Measurements from ENCODE around the gene DNAJB1. TPM values are rescaled to one million over a fixed set of nuclear protein-coding genes. Genes with fewer than 3 reads are reported as not detected.

The DNAJB1 gene
- total and polyA plus RNA-seq, 4 donors = 34.8 to 95.8 (median 51.2) TPM

GRCh38 chr19:14517446-14517839, 754 bp downstream of the DNAJB1 start:
- Histone ChIP-seq H3K4me1 (ENCODE audit: control insufficient read depth in 1 of 2, insufficient read depth in 2 of 2, low read length in 2 of 2) (no peaks in the 10 kb centered on the region), H3K4me3 (ENCODE audit: low read length in 2 of 2) (peak overlapping the region; percentile 89 to 97), H3K27ac (ENCODE audit: low read depth in 1 of 2, low read length in 2 of 2) (peak overlapping the region; percentile 69 to 87), H3K36me3 (ENCODE audit: control insufficient read depth in 1 of 2, insufficient read depth in 2 of 2, low read length in 1 of 2) (peaks cover 0 to 5% of the 10 kb centered on the region in 2 donors), H3K9me3 (ENCODE audit: control insufficient read depth, low read length) (no peaks in the 10 kb centered on the region), H3K27me3 (ENCODE audit: control insufficient read depth in 1 of 2, insufficient read depth in 2 of 2, low read length in 1 of 2) (no peaks in the 10 kb centered on the region)
- ATAC-seq (ENCODE audit: low FRiP score) (no peak), DNase-seq (peak; percentile 66 to 85)
- intact Hi-C loops (cut with DNase I) = no loop called here
- 0% methylated on average over 31 to 32 of the region's 32 CpGs for WGBS, 2 donors

GRCh38 chr19:14516746-14517438, 1.3 kb downstream of the DNAJB1 start:
- Histone ChIP-seq H3K27ac (ENCODE audit: low read depth in 1 of 2, low read length in 2 of 2) (no peak overlapping the region), H3K36me3 (ENCODE audit: control insufficient read depth in 1 of 2, insufficient read depth in 2 of 2, low read length in 1 of 2) (peaks cover 0 to 5% of the 10 kb centered on the region in 2 donors), H3K9me3 (ENCODE audit: control insufficient read depth, low read length) (no peaks in the 10 kb centered on the region), H3K4me1 (ENCODE audit: control insufficient read depth in 1 of 2, insufficient read depth in 2 of 2, low read length in 2 of 2) (no peaks in the 10 kb centered on the region), H3K27me3 (ENCODE audit: control insufficient read depth in 1 of 2, insufficient read depth in 2 of 2, low read length in 1 of 2) (no peaks in the 10 kb centered on the region), H3K4me3 (ENCODE audit: low read length in 2 of 2) (peak overlapping the region; percentile 89 to 97)
- DNase-seq (no peak), ATAC-seq (ENCODE audit: low FRiP score) (no peak)
- intact Hi-C loops (cut with DNase I) = no loop called here
- 25 to 29% methylated on average over 22 of the region's 22 CpGs for WGBS, 2 donors

- H3K9me3 ChIP-seq (ENCODE audit: control insufficient read depth, low read length) = no peaks in the 10 kb centered on the region
- no peak for DNase-seq
- no peak for ATAC-seq (ENCODE audit: low FRiP score)
- no peaks in the 10 kb centered on the region for H3K4me1 ChIP-seq (ENCODE audit: control insufficient read depth in 1 of 2, insufficient read depth in 2 of 2, low read length in 2 of 2)
- no peak overlapping the region for H3K27ac ChIP-seq (ENCODE audit: low read depth in 1 of 2, low read length in 2 of 2)
- intact Hi-C loops (cut with DNase I) = no loop called here
- no peak overlapping the region for H3K4me3 ChIP-seq (ENCODE audit: low read length in 2 of 2)
- H3K27me3 ChIP-seq (ENCODE audit: control insufficient read depth in 1 of 2, insufficient read depth in 2 of 2, low read length in 1 of 2) = no peaks in the 10 kb centered on the region
- H3K36me3 ChIP-seq (ENCODE audit: control insufficient read depth in 1 of 2, insufficient read depth in 2 of 2, low read length in 1 of 2) = peaks cover 0 to 5% of the 10 kb centered on the region in 2 donors
- WGBS, 2 donors = 66 to 75% methylated on average over 15 of the region's 15 CpGs
Measured at GRCh38 chr19:14516048-14516534, 2.1 kb downstream of the DNAJB1 start.

GRCh38 chr19:14515501-14516047, 2.6 kb downstream of the DNAJB1 start:
- Histone ChIP-seq H3K27ac (ENCODE audit: low read depth in 1 of 2, low read length in 2 of 2) (no peak overlapping the region), H3K4me1 (ENCODE audit: control insufficient read depth in 1 of 2, insufficient read depth in 2 of 2, low read length in 2 of 2) (no peaks in the 10 kb centered on the region), H3K4me3 (ENCODE audit: low read length in 2 of 2) (no peak overlapping the region), H3K9me3 (ENCODE audit: control insufficient read depth, low read length) (no peaks in the 10 kb centered on the region), H3K36me3 (ENCODE audit: control insufficient read depth in 1 of 2, insufficient read depth in 2 of 2, low read length in 1 of 2) (peaks cover 0 to 5% of the 10 kb centered on the region in 2 donors), H3K27me3 (ENCODE audit: control insufficient read depth in 1 of 2, insufficient read depth in 2 of 2, low read length in 1 of 2) (no peaks in the 10 kb centered on the region)
- intact Hi-C loops (cut with DNase I) = no loop called here
- WGBS, 2 donors = 60 to 66% methylated on average over 8 of the region's 8 CpGs
- ATAC-seq (ENCODE audit: low FRiP score) (no peak), DNase-seq (no peak)

- 73 to 76% methylated on average over 8 of the region's 8 CpGs for WGBS, 2 donors
- Histone ChIP-seq H3K27ac (ENCODE audit: low read depth in 1 of 2, low read length in 2 of 2) (no peak overlapping the region), H3K4me3 (ENCODE audit: low read length in 2 of 2) (no peak overlapping the region), H3K4me1 (ENCODE audit: control insufficient read depth in 1 of 2, insufficient read depth in 2 of 2, low read length in 2 of 2) (no peaks in the 10 kb centered on the region), H3K36me3 (ENCODE audit: control insufficient read depth in 1 of 2, insufficient read depth in 2 of 2, low read length in 1 of 2) (peaks cover 0 to 5% of the 10 kb centered on the region in 2 donors), H3K9me3 (ENCODE audit: control insufficient read depth, low read length) (no peaks in the 10 kb centered on the region), H3K27me3 (ENCODE audit: control insufficient read depth in 1 of 2, insufficient read depth in 2 of 2, low read length in 1 of 2) (no peaks in the 10 kb centered on the region)
- DNase-seq (no peak), ATAC-seq (ENCODE audit: low FRiP score) (no peak)
- intact Hi-C loops (cut with DNase I) = no loop called here
Measured at GRCh38 chr19:14514215-14514863, 3.9 kb downstream of the DNAJB1 start.

- H3K36me3 ChIP-seq (ENCODE audit: control insufficient read depth in 1 of 2, insufficient read depth in 2 of 2, low read length in 1 of 2) = peaks cover 0 to 5% of the 10 kb centered on the region in 2 donors
- intact Hi-C loops (cut with DNase I) = no loop called here
- no peak overlapping the region for H3K4me3 ChIP-seq (ENCODE audit: low read length in 2 of 2)
- no peak overlapping the region for H3K27ac ChIP-seq (ENCODE audit: low read depth in 1 of 2, low read length in 2 of 2)
- DNase-seq (no peak), ATAC-seq (ENCODE audit: low FRiP score) (no peak)
- no peaks in the 10 kb centered on the region for H3K9me3 ChIP-seq (ENCODE audit: control insufficient read depth, low read length)
- 87 to 88% methylated on average over 14 of the region's 14 CpGs for WGBS, 2 donors
- no peaks in the 10 kb centered on the region for H3K27me3 ChIP-seq (ENCODE audit: control insufficient read depth in 1 of 2, insufficient read depth in 2 of 2, low read length in 1 of 2)
- H3K4me1 ChIP-seq (ENCODE audit: control insufficient read depth in 1 of 2, insufficient read depth in 2 of 2, low read length in 2 of 2) = no peaks in the 10 kb centered on the region
Measured at GRCh38 chr19:14512406-14512961, 5.7 kb downstream of the DNAJB1 start.

GRCh38 chr19:14511229-14511593, 7.0 kb downstream of the DNAJB1 start:
- Histone ChIP-seq H3K4me1 (ENCODE audit: control insufficient read depth in 1 of 2, insufficient read depth in 2 of 2, low read length in 2 of 2) (no peaks in the 10 kb centered on the region), H3K9me3 (ENCODE audit: control insufficient read depth, low read length) (no peaks in the 10 kb centered on the region), H3K27ac (ENCODE audit: low read depth in 1 of 2, low read length in 2 of 2) (no peak overlapping the region), H3K4me3 (ENCODE audit: low read length in 2 of 2) (no peak overlapping the region), H3K27me3 (ENCODE audit: control insufficient read depth in 1 of 2, insufficient read depth in 2 of 2, low read length in 1 of 2) (no peaks in the 10 kb centered on the region), H3K36me3 (ENCODE audit: control insufficient read depth in 1 of 2, insufficient read depth in 2 of 2, low read length in 1 of 2) (peaks cover 0 to 5% of the 10 kb centered on the region in 2 donors)
- ATAC-seq (ENCODE audit: low FRiP score) (peak; percentile 4), DNase-seq (no peak)
- intact Hi-C loops (cut with DNase I) = no loop called here
- WGBS, 2 donors = 88 to 93% methylated on average over 4 of the region's 4 CpGs

- no peaks in the 10 kb centered on the region for H3K9me3 ChIP-seq (ENCODE audit: control insufficient read depth, low read length)
- H3K4me3 ChIP-seq (ENCODE audit: low read length in 2 of 2) = no peak overlapping the region
- ATAC-seq (ENCODE audit: low FRiP score) (peak; percentile 29), DNase-seq (peak in 1 of 2 donors; percentile 72)
- WGBS, 2 donors = 76 to 80% methylated on average over 22 of the region's 22 CpGs
- peaks cover 0 to 5% of the 10 kb centered on the region in 2 donors for H3K36me3 ChIP-seq (ENCODE audit: control insufficient read depth in 1 of 2, insufficient read depth in 2 of 2, low read length in 1 of 2)
- H3K27ac ChIP-seq (ENCODE audit: low read depth in 1 of 2, low read length in 2 of 2) = no peak overlapping the region
- no peaks in the 10 kb centered on the region for H3K4me1 ChIP-seq (ENCODE audit: control insufficient read depth in 1 of 2, insufficient read depth in 2 of 2, low read length in 2 of 2)
- H3K27me3 ChIP-seq (ENCODE audit: control insufficient read depth in 1 of 2, insufficient read depth in 2 of 2, low read length in 1 of 2) = no peaks in the 10 kb centered on the region
- intact Hi-C loops (cut with DNase I) = no loop called here
Measured at GRCh38 chr19:14510311-14511228, 7.6 kb downstream of the DNAJB1 start.

All from aorta (tissue), 5 donors.